PC-3 (cell line): ENCODE measurements around the gene LTBP4. TPM values are rescaled to one million over a fixed set of nuclear protein-coding genes. Genes with fewer than 3 reads are reported as not detected.

Experiments used
- ATAC-seq: fragments of 200-7000 bp; cut with Tn5 transposase; 2 replicates; pipeline ENCODE4 v1.9.1; 2020; ENCODE audit warnings: mild to moderate bottlenecking, moderate library complexity
- BruUV-seq: library from RNA; stranded (reverse); fragments of 400-500 nt; replicated peaks from 2 replicates; lab custom pipeline; 2021; lab: Mats Ljungman, UMichigan
- CTCF ChIA-PET: fragments of 300-600 bp; sonication (Branson Sonifier 250); formaldehyde crosslinking; loops from one replicate; lab custom pipeline; 2022; ENCODE audit warnings: antibody characterized with exemption; lab: Charles Lee
- POLR2A ChIA-PET: fragments of 300-600 bp; sonication (Branson Sonifier 250); formaldehyde crosslinking; loops from one replicate; lab custom pipeline; 2022; ENCODE audit warnings: antibody characterized with exemption; ENCODE audit not compliant: unreplicated experiment; lab: Charles Lee
- DNase-seq: peaks from one replicate; pipeline ENCODE4 v3.0.0-alpha.2; 2015
- H2AFZ ChIP-seq: fragments of 300-600 bp; sonication (generic); 2 replicates; pipeline ENCODE4 v1.6.0; 2016; ENCODE audit warnings: antibody characterized with exemption, low read length
- H3F3A ChIP-seq: fragments of 300-600 bp; sonication (generic); one replicate; pipeline ENCODE4 v1.6.0; 2017; ENCODE audit warnings: antibody characterized with exemption, low read length, control low read depth, mild to moderate bottlenecking; ENCODE audit not compliant: unreplicated experiment
- H3K27ac ChIP-seq: fragments of 300-600 bp; sonication (generic); 2 replicates; pipeline ENCODE4 v1.5.1; 2016; ENCODE audit warnings: mild to moderate bottlenecking, low read length
- H3K27me3 ChIP-seq: fragments of 300-600 bp; sonication (generic); 2 replicates; pipeline ENCODE4 v1.6.1; 2016; ENCODE audit warnings: low read length, mixed read lengths
- H3K36me3 ChIP-seq: fragments of 300-600 bp; sonication (generic); 2 replicates; pipeline ENCODE4 v1.6.1; 2016; ENCODE audit warnings: low read depth, mixed run types, low read length, mixed read lengths
- H3K4me1 ChIP-seq: fragments of 300-600 bp; sonication (generic); 2 replicates; pipeline ENCODE4 v1.5.1; 2016; ENCODE audit warnings: low read length; ENCODE audit not compliant: insufficient read depth
- H3K4me2 ChIP-seq: fragments of 300-600 bp; sonication (generic); 2 replicates; pipeline ENCODE4 v1.6.0; 2016; ENCODE audit warnings: low read length
- H3K4me3 ChIP-seq: fragments of 300-600 bp; sonication (generic); 2 replicates; pipeline ENCODE4 v1.5.1; 2016; ENCODE audit warnings: mild to moderate bottlenecking, low read length, mixed read lengths
- H3K79me2 ChIP-seq: fragments of 300-600 bp; sonication (generic); 2 replicates; pipeline ENCODE4 v1.6.1; 2017; ENCODE audit warnings: low read length, mixed read lengths
- H3K9ac ChIP-seq: fragments of 300-600 bp; sonication (generic); 2 replicates; pipeline ENCODE4 v1.6.0; 2016; ENCODE audit warnings: mild to moderate bottlenecking, low read length
- H3K9me2 ChIP-seq: fragments of 300-600 bp; sonication (generic); replicated peaks from 2 replicates; pipeline ENCODE4 v1.6.1; 2016; ENCODE audit warnings: mixed run types, low read length, mixed read lengths
- H3K9me3 ChIP-seq: fragments of 300-600 bp; sonication (generic); 2 replicates; pipeline ENCODE4 v1.6.1; 2016; ENCODE audit warnings: low read length, mixed read lengths
- H4K20me1 ChIP-seq: fragments of 300-600 bp; sonication (generic); 2 replicates; pipeline ENCODE4 v1.6.1; 2016; ENCODE audit warnings: low read length, mixed read lengths
- EZH2 ChIP-seq: fragments of 300-600 bp; sonication (generic); IDR thresholded peaks from one replicate; pipeline ENCODE4 v1.6.1; 2017; ENCODE audit warnings: antibody characterized with exemption, mild to moderate bottlenecking, low read length; ENCODE audit not compliant: unreplicated experiment
- EZH2phosphoT487 ChIP-seq: fragments of 300-600 bp; sonication (generic); IDR thresholded peaks from 2 replicates; pipeline ENCODE4 v1.6.1; 2018; ENCODE audit warnings: mild to moderate bottlenecking, antibody characterized with exemption, low read length, borderline replicate concordance
- intact Hi-C: fragments of 100-400 bp; cut with micrococcal nuclease; formaldehyde crosslinking; loops from 2 replicates; pipeline ENCODE4 v1.9.0; 2023
- total RNA-seq: library from RNA; depleted of rRNA; stranded (reverse); fragments of >200 nt; gene quantifications from 2 replicates; pipeline ENCODE4 v1.2.3, GENCODE V29; 2014
- TF ChIP-seq, protein P1 (sequence below): fragments of 300-600 bp; sonication (generic); conservative IDR thresholded peaks from 2 replicates; pipeline ENCODE4 v1.5.1; 2017; ENCODE audit warnings: antibody characterized with exemption, low read depth, mild to moderate bottlenecking, low read length

The LTBP4 gene
- total RNA-seq, 1 experiment from 2014 or later: 8.9 TPM

DNA sequence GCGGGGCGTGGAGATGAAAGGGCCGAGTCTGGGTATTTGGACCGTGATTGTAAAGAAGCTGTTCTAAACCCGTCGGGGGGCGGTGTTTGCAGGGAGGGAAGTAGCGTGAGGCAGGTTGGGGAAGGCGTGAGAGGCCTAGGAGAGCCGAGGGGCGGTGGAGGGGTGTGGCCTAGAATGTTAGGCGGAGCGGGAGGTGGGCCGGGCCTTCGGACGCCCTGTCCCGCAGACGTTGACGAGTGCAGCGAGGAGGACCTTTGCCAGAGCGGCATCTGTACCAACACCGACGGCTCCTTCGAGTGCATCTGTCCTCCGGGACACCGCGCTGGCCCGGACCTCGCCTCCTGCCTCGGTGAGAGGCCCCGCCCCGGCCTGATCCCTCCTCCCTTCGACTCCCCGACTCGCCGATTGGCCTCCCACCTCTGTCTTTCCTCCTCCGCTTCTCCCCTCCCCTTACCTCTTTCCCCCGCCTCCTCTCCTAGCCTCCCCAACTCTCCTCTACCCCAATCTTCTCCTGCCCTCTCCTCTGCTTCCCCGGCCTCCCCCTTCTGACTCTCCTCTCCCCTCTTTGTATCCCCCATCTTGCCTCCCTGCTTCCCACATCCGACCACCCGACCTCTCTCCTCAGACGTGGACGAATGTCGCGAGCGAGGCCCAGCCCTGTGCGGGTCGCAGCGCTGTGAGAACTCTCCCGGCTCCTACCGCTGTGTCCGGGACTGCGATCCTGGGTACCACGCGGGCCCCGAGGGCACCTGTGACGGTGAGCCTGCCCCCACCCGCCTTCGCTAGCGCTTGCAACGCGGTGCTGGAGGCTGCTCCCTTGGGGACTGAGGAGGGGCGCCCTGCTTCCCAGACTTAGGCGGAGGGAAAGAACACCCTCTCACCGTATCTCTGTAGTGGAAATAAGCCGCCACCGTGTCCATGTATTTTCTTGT lies 12.8 kb downstream of the LTBP4 start:
- H3K4me3 ChIP-seq: no peak overlapping the region
- H3K4me1 ChIP-seq: peaks cover 18% of the 10 kb centered on the region

DNA sequence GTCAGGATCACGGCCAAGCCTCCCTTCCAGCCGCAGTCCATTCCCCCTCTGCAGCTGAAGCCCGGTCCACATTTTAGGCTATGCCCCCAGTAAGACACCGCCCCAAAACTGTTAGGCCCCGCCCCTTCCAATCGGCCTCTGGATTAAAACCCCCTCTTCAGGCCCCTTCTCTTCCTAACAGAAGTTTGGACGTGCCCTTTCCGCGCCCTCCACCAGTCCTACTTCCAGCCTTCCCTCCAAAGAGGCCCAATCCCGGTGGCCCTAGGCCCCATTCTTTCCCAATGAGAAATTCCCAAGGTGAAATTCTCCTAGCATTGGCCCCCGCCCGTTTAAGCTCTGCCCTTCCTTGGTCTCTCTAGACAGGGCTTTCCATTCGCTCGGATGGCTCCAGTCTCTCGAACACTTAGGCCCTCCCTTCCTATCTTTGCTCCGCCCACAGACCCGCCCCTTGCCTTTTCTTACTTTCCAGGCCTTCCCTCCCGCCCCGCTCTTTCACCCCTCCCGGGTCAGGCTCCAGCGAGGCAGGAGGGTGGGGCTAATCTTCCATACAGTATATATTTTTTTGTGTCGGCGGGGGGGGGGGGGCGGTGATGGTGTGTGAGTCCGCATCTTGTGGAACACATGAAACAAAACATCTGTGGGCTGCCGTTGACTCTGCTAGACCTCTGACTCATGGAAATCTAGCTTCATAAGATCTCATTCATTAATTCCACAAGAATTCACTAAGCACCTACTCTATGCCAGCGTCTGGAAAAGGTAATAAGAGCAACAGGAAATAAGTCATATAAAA lies 13.6 kb downstream of the LTBP4 start:
- Histone ChIP-seq H3F3A (no peaks in the 10 kb centered on the region), H2AFZ (peak overlapping the region; percentile 52; the same call in 1 of the 2 replicates), H4K20me1 (no peaks in the 10 kb centered on the region), H3K79me2 (no peaks in the 10 kb centered on the region), H3K9me3 (no peaks in the 10 kb centered on the region), H3K4me3 (no peak overlapping the region), H3K4me1 (peaks cover 18% of the 10 kb centered on the region), H3K4me2 (peak overlapping the region; percentile 55; the same call in 1 of the 2 replicates), H3K9ac (0 out of 2 replicates have a peak overlapping the region, but pooled peaks have one; percentile 34), H3K9me2 (no peaks in the 10 kb centered on the region), H3K36me3 (no peaks in the 10 kb centered on the region), H3K27ac (peak overlapping the region; percentile 65), H3K27me3 (no peaks in the 10 kb centered on the region)
- TF ChIP-seq EZH2phosphoT487 (no peak), EZH2 (no peak)
- TF ChIP-seq, protein P1, sequence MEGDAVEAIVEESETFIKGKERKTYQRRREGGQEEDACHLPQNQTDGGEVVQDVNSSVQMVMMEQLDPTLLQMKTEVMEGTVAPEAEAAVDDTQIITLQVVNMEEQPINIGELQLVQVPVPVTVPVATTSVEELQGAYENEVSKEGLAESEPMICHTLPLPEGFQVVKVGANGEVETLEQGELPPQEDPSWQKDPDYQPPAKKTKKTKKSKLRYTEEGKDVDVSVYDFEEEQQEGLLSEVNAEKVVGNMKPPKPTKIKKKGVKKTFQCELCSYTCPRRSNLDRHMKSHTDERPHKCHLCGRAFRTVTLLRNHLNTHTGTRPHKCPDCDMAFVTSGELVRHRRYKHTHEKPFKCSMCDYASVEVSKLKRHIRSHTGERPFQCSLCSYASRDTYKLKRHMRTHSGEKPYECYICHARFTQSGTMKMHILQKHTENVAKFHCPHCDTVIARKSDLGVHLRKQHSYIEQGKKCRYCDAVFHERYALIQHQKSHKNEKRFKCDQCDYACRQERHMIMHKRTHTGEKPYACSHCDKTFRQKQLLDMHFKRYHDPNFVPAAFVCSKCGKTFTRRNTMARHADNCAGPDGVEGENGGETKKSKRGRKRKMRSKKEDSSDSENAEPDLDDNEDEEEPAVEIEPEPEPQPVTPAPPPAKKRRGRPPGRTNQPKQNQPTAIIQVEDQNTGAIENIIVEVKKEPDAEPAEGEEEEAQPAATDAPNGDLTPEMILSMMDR: no peak
- peak; percentile 56 for ATAC-seq
- no TSS peak for BruUV-seq
- intact Hi-C loops: no loop called here
- peak; percentile 79 for DNase-seq
- CTCF ChIA-PET: no interaction called here
- POLR2A ChIA-PET: no interaction called here

More for the DNA sequence above, 12.8 kb downstream of the LTBP4 start:
- BruUV-seq: no TSS peak
- ATAC-seq (no peak), DNase-seq (no peak)
- ChIA-PET POLR2A (no interaction called here), CTCF (no interaction called here)
- Histone ChIP-seq H3K9me3 (no peaks in the 10 kb centered on the region), H2AFZ (no peak overlapping the region), H3K27me3 (no peaks in the 10 kb centered on the region), H4K20me1 (no peaks in the 10 kb centered on the region), H3K36me3 (no peaks in the 10 kb centered on the region), H3K9ac (no peak overlapping the region), H3F3A (no peaks in the 10 kb centered on the region), H3K79me2 (no peaks in the 10 kb centered on the region), H3K4me2 (no peak overlapping the region), H3K9me2 (no peaks in the 10 kb centered on the region), H3K27ac (no peak overlapping the region)
- TF ChIP-seq, protein P1: no peak
- TF ChIP-seq EZH2 (no peak), EZH2phosphoT487 (no peak)
- intact Hi-C loops: no loop called here
